Stimulated activated CD4-positive, alpha-beta T cell treated with anti-CD3 and anti-CD28 coated beads, Interleukin-1b, Interleukin-23, amount 100 ng/mL, for 4 hours (primary cell): ENCODE data around the gene RNU1-2.
"Not testable (repeated sequence)": the region's sequence is repeated elsewhere in the genome, so short reads cannot be mapped to it uniquely, and the experiment has no call there.

Experiments used
- DNase-seq, 2 donors: peaks; one replicate each; pipeline ENCODE4 v3.0.0-alpha.2; 2020; ENCODE audit warnings: low read depth in 2 of 2

Gene RNU1-2

GRCh38 chr1:16907870-16908758 is 12.3 kb downstream of the RNU1-2 start:
- no peak for DNase-seq

GRCh38 chr1:16911851-16912721 is 16.3 kb downstream of the RNU1-2 start:
- not testable (repeated sequence) for DNase-seq

GRCh38 chr1:16912742-16913141 is 17.0 kb downstream of the RNU1-2 start:
- DNase-seq, result not testable (repeated sequence)

- DNase-seq, result no peak
Observed at GRCh38 chr1:16913181-16913832, 17.5 kb downstream of the RNU1-2 start.

DNA sequence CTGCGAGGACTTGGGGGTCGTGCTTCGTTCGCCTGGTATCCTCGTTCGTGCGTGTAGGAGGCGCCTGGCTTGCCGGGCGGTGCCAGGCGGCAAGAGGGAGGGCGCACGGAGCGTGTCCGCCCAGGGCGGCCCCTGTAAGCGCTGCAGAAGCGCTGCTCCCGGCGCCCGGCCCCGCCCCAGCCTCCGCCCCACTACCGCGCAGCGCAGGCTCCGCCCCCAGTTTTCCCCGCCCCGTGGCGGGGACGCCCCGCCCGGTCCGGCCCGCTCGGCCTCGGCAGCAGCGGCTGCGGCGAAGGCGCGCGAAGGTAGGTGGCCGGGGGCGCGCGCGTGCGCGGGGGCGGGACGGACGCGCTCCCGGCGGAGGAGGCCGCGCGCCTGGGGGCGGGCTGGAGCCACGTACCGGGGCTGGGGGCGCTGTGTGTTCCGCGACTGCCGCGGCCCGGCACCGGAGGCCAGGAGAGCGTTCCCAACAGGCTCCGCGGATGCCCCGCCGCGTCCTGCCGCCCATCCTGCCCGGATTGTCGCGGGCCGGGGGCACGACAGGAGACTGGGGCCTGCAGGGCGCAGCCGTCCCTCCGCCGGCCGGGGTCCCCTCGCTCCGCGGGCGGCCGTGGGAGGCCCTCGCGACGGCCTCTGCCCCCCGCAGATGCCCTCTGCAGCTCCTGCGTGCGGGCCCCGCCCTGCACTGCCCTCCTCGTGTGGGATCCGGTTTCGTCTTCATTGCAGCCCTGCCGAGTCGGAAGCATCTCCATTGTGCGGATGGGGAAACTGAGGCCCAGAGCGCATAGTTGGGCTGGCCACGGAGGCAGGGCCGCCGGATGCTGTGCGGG is 18.3 kb downstream of the RNU1-2 start:
- DNase-seq, result peak; percentile 94 to 99

GRCh38 chr1:16914928-16915626 is 19.3 kb downstream of the RNU1-2 start:
- not testable (repeated sequence) for DNase-seq

GRCh38 chr1:16915627-16915973 is 19.8 kb downstream of the RNU1-2 start:
- no peak for DNase-seq

DNA sequence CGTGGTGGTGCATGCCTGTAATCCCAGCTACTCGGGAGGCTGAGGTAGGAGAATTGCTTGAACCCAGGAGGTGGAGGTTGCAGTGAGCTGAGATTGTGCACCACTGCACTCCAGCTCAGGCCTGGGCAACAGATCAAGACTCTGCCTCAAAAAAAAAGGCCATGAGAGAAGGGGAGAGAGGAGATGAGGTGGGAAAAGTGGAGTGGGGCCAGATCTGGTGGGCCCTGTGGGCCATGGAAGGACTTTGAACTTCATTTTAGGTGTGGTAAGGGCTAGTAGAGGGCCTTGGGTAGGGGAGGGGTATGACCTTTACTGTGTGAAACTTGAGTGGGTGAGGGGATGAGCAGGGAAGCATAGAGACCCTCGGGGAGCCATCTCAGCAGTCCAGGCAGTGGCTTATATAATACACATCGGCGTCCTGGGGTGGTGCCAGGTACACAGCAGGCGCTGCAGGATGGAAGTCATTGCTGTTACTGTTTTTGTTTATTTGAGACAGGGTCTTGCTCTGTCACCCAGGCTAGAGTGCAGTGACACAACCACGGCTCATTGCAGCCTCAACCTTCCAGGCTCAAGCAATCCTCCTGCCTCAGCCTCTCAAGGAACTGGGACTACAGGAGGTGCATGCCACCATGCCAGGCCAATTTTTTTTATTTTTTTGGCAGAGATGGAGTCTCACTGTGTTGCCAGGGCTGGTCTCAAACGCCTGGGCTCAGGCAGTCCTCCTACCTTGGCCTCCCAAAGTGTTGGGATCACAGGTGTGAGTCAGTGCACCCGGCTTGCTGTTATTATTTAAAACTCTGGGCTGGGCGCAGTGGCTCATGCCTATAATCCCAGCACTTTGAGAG is 20.5 kb downstream of the RNU1-2 start:
- DNase-seq, result not testable (repeated sequence)

GRCh38 chr1:16918371-16918770 is 22.6 kb downstream of the RNU1-2 start:
- DNase-seq, result no peak

DNA sequence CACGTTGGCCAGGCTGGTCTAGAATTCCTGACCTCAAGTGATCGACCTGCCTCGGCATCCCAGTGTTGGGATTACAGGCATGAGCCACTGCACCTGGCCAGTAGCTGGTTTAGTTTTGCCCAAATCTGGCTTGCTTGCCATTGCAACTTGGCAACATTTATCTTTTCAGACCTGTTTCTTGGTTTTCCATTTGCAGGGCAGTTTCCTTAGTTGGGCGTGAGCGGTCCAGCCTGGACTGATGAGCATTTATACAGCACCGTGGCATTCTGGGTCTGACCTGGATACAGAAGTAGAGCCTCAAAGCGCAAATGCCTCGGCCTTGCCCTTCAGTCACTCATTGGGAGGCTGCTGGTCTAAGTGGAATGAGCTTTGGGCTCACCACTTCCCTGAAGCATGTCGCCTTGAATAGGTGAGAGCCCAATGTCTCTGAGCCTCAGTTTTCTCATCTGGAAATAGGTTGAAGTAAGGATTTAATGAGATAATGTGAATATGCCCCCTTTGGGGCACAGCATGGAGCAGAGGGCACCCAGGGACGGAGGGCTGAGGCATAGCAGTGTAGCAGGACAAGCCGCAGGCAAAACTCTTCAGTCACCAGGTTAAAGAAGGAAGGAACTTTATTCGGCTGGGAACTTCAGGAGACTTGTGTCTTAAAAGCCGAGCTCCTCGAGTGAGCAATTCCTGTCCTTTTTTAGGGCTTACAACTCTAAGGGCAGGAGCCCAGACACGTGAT is 23.3 kb downstream of the RNU1-2 start:
- not testable (repeated sequence) for DNase-seq

DNA sequence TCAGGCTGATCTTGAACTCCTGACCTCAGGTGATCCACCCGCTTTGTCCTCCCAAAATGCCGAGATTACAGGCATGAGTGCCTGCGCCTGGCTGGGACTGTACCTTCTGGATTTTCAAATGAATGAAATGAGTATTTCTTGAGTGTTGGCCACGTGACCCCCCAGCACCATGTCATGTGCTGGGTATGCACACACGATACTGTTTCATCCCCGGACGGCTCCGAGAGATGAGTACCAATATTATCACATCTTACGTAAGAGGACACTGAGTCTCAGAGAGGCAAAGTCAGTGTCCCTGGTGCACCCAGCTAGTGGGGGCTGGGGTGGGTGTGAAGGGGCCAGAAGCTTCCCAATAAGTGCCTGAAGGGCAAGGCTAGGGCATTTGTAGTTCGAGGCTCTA is 25.2 kb downstream of the RNU1-2 start:
- no peak for DNase-seq

GRCh38 chr1:16921391-16922185 is 25.8 kb downstream of the RNU1-2 start, which contains the start of gene CROCC:
Gene CROCC, plus strand, starts transcription at chr1:16921931. Its CDS starts 88 bp downstream, at chr1:16922019.
- no peak for DNase-seq

- no peak for DNase-seq
Observed at GRCh38 chr1:16922466-16922865, 26.7 kb downstream of the RNU1-2 start.

DNA sequence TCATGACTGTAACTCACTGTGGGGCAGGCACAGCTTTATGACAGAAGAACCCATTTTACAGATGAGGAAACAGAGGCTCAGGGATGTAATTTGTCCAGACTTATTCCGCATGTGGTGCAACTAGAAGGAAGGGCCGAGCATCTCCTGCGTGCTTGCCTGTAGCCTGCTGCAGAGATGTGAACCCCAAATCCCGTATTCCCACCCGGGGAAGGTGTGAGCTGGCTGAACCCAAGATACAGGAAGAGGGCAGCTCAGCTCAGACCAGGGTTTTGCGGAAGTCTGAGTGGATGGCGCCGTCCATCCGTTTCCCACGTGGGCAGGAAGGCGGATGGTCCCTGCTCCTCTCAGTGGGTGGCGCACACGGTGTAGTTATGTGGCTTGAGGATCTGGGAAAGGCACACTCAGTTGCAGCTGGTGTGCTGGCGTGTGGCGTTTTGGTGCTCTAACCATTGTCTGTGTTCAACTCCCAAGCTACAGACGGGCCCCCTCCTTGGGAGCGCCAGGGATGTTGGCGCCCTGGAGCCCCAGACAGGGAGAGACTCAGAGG is 27.2 kb downstream of the RNU1-2 start:
- DNase-seq, result no peak

- DNase-seq, result no peak
Observed at GRCh38 chr1:16924216-16924918, 28.6 kb downstream of the RNU1-2 start.

DNA sequence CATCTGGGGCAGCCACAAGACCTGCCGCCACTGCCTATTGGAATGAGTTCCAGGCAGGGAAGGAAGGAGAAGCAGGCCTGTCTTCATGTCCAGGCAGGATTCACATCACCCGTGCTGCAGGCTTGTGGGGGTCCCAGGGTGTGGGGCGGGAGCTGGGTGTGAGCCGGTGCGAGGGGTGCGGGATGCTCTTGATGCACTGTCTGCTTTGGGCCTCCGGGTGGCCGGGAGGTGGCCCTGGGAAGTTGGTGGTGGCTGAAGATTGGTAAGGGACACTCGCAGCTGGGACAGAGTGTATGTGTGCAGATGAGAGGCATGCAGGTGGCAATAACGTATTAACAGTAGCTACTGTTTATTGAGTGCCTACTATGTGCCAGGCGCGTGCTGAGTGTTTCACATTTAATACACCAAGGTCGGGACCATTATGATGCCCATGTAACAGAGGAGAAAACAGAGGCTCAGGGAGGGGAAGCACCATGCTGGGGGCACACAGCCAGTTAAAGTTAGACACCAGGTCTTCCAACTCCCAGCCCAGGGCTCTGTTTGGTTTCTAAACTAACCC is 29.2 kb downstream of the RNU1-2 start:
- no peak for DNase-seq
